Neuron (in vitro differentiated cells): ENCODE data around the gene RHOF.

ENCODE experiments used
- H2AFZ ChIP-seq: one replicate; pipeline ENCODE4 v1.6.1; 2013; ENCODE audit warnings: low read depth, mild to moderate bottlenecking, inconsistent platforms, low read length, moderate library complexity
- H3K27me3 ChIP-seq: one replicate; pipeline ENCODE4 v1.6.1; 2013; ENCODE audit warnings: low read length; ENCODE audit not compliant: insufficient read depth
- H3K36me3 ChIP-seq: one replicate; pipeline ENCODE4 v1.6.1; 2013; ENCODE audit warnings: low read length; ENCODE audit not compliant: insufficient read depth
- H3K4me1 ChIP-seq: one replicate; pipeline ENCODE4 v1.6.1; 2013; ENCODE audit warnings: low read length; ENCODE audit not compliant: insufficient read depth
- H3K4me3 ChIP-seq: 2 replicates; pipeline ENCODE4 v1.5.1; 2013; ENCODE audit warnings: mild to moderate bottlenecking, low read length, moderate library complexity
- H3K9me3 ChIP-seq: one replicate; pipeline ENCODE4 v1.6.1; 2013; ENCODE audit warnings: low read length

Gene RHOF

DNA sequence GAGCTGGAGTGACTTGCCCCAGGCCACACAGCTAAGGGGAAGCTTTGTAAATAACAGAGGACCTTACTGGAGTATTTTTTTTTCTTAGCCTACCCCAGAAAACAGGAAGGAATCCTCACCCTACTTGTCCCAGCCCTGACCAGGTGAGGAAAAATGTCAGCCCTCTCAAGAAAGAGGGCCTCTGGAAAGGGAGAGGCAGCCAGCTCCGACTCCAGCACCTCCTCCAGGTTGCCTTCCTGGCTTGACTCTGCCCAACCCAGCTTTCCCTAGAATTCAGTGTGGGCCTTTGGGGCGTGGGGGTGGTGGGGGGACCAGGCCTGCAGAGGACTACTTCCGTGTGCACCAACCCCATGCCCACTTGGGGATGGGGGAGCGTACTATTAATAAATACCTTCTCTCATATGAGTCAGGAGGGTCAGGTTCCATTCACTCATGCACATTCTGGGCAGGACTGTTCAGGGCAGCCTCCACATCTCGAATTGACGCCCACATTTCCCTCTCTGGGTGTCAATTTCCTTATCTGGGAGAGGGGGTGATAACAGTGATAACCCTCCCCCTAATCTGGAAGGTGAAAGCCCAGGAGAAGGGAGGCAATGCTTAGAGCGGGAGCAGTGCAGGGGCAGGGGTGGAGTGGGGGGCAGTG lies 5.2 kb downstream of the RHOF start:
- H3K4me3 ChIP-seq, result no peak overlapping the region
- H3K36me3 ChIP-seq, result peaks cover 11% of the 10 kb centered on the region
- no peaks in the 10 kb centered on the region for H3K4me1 ChIP-seq
- no peak overlapping the region for H2AFZ ChIP-seq
- H3K9me3 ChIP-seq, result no peaks in the 10 kb centered on the region
- no peaks in the 10 kb centered on the region for H3K27me3 ChIP-seq

DNA sequence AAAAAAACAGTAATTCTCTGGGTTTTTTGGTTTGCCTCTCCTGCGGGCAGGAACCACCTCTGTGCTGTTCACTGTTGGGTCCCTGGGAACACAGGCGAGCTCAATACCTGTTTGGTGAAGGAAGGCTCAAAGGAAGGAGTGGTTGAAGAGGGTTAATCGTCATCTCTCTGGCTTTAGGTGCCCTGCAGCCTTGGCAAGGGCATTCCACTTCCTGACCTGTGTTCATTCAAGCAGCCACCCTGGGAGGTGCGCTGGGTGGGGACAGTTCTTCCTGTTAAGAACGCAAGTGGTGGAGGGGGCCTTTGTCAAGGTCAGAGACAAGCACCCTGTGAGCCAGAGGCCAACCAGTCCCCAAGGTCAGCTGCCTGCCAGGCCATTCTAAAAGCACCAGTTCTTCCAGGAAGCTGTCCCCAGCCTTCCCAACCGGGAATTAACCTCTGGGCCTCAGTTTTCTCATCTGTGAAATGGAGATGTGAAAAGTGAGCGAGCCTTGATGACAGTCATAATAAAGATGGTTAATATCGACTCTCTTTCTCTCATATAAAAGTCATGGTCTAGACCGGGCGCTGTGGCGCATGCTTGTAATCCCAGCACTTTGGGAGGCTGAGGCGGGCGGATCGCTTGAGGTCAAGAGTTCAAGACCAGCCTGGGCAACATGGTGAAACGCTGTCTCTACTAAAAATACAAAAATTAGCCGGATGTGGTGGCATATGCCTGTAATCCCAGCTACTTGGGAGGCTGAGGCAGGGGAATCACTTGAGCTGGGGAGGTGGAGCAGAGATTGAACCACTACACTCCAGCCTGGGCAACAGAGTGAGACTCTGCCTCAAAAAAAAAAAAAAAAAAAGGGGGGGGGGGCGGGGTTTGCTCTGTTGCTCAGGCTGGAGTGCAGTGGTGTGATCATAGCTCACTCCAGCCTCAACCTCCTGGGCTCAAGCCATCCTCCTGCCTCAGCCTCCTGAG lies 6.1 kb downstream of the RHOF start:
- H3K27me3 ChIP-seq, result no peaks in the 10 kb centered on the region
- H3K4me3 ChIP-seq, result no peak overlapping the region
- H2AFZ ChIP-seq, result no peak overlapping the region
- no peaks in the 10 kb centered on the region for H3K4me1 ChIP-seq
- no peaks in the 10 kb centered on the region for H3K9me3 ChIP-seq
- peaks cover 5% of the 10 kb centered on the region for H3K36me3 ChIP-seq

DNA sequence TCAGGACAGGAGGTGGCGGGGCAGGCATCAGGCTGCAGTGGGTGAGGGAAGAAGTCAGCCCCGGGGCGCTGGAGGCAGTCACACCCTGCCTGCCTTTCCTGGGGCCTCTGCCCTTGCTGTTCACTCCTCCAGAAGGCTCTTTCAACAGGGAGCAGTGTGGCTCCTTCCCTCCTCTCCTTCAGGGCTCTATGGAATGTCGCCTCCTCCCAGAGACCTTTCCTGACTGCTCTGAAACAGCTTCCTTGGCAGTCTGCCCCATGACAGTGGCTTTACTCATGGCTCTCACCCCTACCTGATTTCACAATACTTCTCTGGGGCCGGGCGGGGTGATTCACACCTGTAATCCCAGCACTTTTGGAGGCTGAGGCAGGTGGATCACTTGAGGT lies 7.1 kb downstream of the RHOF start:
- H3K4me1 ChIP-seq, result peaks cover 5% of the 10 kb centered on the region

DNA sequence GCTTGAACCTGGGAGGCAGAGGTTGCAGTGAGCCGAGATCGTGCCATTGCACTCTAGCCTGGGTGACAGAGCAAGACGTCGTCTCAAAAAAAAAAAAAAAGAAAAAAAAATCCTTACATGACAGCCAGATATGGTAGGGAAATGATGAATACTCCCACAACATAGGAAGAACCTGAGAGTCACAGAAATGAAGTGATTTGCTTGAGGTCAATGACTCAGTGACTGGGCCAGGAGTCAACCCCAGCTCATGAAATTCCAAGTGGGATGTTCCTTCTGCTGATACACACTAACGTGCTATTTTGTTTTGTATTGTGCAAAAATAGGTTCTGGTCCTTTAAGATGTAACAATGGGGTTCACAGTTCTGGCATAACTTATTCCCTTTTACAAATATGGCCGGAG lies 9.0 kb downstream of the RHOF start:
- peaks cover 11% of the 10 kb centered on the region for H3K36me3 ChIP-seq
- H2AFZ ChIP-seq, result no peak overlapping the region
- no peaks in the 10 kb centered on the region for H3K27me3 ChIP-seq
- peaks cover 6% of the 10 kb centered on the region for H3K4me1 ChIP-seq
- no peak overlapping the region for H3K4me3 ChIP-seq
- no peaks in the 10 kb centered on the region for H3K9me3 ChIP-seq

More for the DNA sequence above, 7.1 kb downstream of the RHOF start:
- peaks cover 4% of the 10 kb centered on the region for H3K36me3 ChIP-seq
- H3K27me3 ChIP-seq, result no peaks in the 10 kb centered on the region
- H3K4me3 ChIP-seq, result no peak overlapping the region
- no peak overlapping the region for H2AFZ ChIP-seq
- no peaks in the 10 kb centered on the region for H3K9me3 ChIP-seq

DNA sequence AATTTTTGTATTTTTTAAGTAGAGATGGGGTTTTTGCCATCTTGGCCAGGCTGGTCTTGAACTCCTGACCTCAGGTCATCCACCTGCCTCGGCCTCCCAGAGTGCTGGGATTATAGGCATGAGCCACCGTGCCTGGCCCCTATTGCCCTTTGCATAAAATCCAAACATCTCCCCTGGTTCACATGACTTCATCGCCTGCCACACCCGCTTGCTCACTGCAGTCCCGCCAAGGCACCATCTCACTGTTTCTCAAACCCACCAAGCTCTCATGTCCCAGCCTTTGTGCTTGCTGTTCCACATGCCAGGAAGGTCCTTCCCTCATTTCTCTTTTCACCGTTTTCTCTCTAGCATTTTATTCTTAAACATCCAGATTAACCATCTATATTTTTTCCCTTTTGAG lies 9.7 kb downstream of the RHOF start:
- H3K9me3 ChIP-seq, result no peaks in the 10 kb centered on the region
- no peaks in the 10 kb centered on the region for H3K27me3 ChIP-seq
- no peak overlapping the region for H3K4me3 ChIP-seq
- peaks cover 13% of the 10 kb centered on the region for H3K36me3 ChIP-seq
- H3K4me1 ChIP-seq, result peaks cover 6% of the 10 kb centered on the region
- no peak overlapping the region for H2AFZ ChIP-seq

DNA sequence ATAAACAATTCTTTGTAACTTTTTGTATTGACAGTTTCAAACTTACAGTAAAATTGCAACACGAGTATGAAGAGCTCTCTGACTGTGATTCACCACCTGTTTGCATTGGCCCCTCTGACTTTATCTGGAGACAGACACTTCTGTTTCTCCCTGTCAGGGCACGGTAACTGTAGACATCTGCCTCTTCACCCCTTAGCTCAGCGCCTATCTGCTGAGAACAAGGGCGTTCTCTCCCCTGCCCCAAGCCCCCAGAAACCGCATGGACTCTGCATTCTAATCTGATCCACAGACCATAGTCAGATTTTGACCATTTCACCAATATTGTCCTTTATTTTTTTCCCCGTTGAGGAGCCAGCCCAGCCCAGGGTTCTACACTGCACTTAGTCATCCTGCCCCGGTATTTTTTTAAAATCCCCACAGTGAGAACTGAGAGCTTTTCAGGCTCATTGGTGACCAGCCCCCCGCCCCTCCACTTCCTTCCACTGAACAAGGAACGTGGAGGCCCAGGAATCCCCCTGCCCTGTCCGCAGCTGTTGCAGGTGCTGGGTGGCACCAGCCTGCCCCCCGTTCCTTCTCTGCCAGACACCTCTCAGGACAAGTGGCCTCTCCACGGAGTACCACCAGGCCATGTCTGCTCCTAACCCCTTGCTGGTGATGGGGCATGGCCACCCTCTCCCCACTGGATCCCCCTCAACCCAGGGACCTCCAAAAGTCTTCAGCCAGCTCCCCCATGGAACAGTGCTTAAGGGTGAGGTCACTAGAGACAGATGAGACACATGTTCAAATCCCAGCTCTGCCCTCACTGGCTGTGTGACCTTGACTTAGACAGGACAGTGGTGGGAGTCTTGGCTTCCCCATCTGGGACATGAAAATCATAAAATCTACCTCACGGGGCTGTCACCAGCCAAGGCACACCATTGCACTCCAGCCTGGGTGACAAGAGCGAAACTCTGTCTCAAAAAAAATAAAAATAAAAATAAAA lies 11.2 kb downstream of the RHOF start:
- no peaks in the 10 kb centered on the region for H3K27me3 ChIP-seq
- H3K36me3 ChIP-seq, result peaks cover 12% of the 10 kb centered on the region
- no peaks in the 10 kb centered on the region for H3K9me3 ChIP-seq
- no peak overlapping the region for H2AFZ ChIP-seq
- peaks cover 6% of the 10 kb centered on the region for H3K4me1 ChIP-seq
- H3K4me3 ChIP-seq, result no peak overlapping the region

DNA sequence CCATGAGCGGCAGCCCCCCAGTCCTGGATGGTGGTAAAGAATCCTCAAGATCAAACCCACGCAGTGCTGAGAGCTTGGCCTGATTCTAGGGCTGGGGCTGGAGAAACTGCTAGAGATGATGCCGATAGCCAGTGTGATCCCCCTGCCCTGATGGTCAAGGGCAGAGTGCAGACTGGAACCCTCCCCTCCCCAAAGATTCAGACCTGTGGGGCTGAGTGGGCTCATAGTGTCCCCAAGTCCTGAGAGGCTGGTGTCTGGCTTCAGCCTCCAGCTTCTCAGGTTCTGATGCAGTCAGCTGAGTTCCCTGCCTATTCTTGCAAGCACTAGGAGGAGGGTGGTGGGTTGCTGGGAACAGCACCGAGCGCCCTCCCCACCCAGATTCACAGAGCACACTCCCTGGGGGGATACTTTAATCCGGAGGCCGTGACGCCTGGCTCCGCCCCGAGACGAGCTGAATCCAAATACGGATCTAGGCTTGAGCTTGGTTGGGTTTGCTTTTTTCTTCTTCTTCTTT lies 11.9 kb downstream of the RHOF start:
- H3K4me1 ChIP-seq, result peaks cover 6% of the 10 kb centered on the region
- no peaks in the 10 kb centered on the region for H3K27me3 ChIP-seq
- H3K4me3 ChIP-seq, result no peak overlapping the region
- peaks cover 8% of the 10 kb centered on the region for H3K36me3 ChIP-seq
- H2AFZ ChIP-seq, result no peak overlapping the region
- H3K9me3 ChIP-seq, result no peaks in the 10 kb centered on the region

DNA sequence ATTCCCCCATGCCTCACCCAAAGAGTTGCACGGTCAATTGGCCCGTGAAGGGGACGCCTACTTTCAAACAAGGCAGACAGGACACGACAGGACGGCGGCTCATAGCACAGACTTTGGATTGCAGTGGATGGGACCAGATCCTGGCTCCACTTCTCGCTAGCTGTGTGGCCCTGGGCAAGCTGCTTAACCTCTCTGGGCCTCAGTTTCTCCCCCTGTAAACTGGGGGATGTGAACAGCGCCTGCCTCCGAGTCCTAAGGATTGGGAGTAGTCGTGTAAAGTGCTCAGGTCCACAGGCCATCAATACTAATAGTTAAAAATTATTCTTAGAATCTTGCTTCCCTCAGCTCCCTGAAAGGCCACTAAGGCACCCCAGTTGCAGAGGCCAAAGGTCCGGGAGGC lies 13.1 kb downstream of the RHOF start:
- H3K27me3 ChIP-seq, result no peaks in the 10 kb centered on the region
- H2AFZ ChIP-seq, result no peak overlapping the region
- no peak overlapping the region for H3K4me3 ChIP-seq
- peaks cover 6% of the 10 kb centered on the region for H3K4me1 ChIP-seq
- H3K36me3 ChIP-seq, result peaks cover 8% of the 10 kb centered on the region
- H3K9me3 ChIP-seq, result no peaks in the 10 kb centered on the region

DNA sequence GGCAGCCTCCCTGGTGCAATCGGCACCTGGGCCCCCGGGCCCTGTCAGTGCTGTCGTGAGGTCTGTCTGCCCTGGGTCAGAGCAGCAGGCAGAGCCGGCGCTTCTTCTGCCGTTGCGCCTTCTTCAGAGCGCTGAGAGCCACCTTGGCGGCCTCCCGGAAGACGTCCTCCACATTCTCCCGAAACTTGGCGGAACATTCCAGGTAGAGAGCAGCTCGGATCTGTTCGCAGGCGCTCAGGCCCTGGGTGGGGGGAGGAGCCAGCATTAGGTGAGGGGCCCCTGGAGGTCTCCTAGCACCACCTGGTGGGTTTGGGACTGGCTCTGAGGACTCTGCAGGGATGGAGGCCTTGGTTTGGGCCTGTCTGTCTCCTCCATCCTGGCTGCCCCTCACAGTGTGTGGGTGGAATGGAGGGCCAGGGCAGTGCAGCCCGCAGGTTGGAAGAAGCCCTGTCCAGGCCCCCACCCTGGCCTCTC lies 14.0 kb downstream of the RHOF start:
- H3K9me3 ChIP-seq, result no peaks in the 10 kb centered on the region
- H3K27me3 ChIP-seq, result no peaks in the 10 kb centered on the region
- H2AFZ ChIP-seq, result no peak overlapping the region
- no peak overlapping the region for H3K4me3 ChIP-seq
- H3K4me1 ChIP-seq, result peaks cover 6% of the 10 kb centered on the region
- H3K36me3 ChIP-seq, result peaks cover 8% of the 10 kb centered on the region

DNA sequence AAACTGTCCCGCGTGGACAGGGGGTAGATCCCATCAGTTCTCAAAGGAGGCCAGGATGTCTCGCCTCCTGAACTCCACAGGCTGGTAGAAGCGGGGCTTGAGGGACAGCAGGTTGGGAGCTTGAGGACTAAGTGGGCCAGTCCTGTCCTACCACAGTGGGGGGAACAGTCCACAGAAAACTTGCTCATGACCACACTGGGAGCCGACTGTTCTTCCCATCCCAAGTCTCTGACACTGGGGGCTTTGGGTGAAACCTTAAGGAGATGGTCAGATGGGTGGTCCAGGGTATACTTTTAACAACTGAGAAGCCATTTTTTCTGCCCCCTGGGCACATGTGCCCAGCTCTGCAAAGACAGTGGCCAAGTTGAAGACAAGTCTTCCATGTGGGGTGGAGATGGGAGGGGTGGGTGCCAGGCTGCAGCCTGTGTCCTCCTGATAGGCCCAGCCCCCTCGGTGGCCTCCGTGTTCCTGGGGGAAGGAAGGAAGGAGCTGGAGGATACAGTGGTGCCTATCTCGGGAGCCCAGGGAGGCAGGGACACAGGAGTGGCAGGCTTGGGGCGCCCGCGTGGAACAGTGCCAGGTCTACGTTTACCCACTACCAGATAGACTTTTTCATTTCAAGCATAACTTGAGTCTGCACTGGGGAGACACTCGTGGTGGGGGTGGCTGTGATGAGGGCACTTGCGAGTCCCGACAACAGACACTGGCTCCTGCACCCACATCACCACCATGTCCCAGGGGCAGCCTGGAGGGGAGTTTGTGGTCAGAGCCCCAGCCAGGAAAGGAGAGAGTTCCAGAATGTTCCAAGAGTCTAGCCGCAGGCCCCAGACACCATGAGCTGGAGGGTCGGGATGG lies 14.7 kb downstream of the RHOF start:
- Histone ChIP-seq H3K4me1 (peaks cover 6% of the 10 kb centered on the region), H2AFZ (no peak overlapping the region), H3K36me3 (peaks cover 8% of the 10 kb centered on the region), H3K4me3 (no peak overlapping the region), H3K27me3 (no peaks in the 10 kb centered on the region), H3K9me3 (no peaks in the 10 kb centered on the region)

DNA sequence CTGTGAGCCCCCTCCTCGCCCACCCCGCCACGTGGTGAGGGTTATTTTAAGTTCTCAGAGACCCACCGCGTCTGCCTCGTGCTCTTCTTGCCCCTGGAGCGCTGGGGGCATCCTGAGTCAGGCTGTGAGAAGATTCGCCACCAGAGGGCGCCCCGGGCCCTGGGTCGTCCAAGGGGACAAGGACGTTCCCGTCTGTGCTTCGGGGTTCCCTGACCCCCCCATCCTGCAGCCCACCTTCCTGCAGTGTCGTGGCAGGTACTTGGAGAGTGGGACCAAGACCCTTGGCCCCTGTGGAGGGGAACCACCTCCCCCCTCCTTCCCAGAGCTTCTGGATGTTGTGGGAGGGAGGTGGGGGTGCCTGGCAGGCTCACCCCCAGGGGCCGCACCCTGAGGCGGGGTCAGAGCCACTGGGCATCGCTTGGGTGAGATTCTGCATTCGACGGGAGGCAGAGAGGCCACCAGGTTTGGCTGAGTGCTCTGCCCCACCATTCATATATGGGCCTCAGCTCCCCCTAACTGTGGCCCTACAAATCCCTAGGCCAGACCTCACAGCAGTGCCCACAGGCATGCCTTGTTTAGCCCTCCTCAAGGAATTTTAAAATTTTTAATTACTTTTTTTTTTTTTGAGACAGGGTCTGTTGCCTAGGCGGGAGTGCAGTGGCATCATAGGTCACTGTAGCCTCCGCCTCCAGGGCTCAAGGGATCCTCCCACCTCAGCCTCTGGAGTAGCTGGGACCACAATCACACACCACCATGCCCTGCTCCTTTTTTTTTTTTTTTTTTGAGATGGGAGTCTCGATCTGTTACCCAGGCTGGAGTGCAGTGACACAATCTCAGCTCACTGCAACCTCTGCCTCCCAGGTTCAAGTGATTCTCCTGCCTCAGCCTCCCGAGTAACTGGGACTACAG lies 17.0 kb downstream of the RHOF start:
- Histone ChIP-seq H3K4me3 (no peak overlapping the region), H3K36me3 (peaks cover 8% of the 10 kb centered on the region), H2AFZ (no peak overlapping the region), H3K4me1 (peaks cover under 1% of the 10 kb centered on the region), H3K27me3 (no peaks in the 10 kb centered on the region), H3K9me3 (no peaks in the 10 kb centered on the region)
